HepG2 (cell line): Measurements from ENCODE around the gene MRPL34. TPM values are rescaled to one million over a fixed set of nuclear protein-coding genes. Genes with fewer than 3 reads are reported as not detected.

Experiments used
- CREM ChIP-seq, 2 experiments: sonication (generic) in 1 of 2; formaldehyde crosslinking in 1 of 2; IDR thresholded peaks; 2 replicates each; pipeline versions ENCODE4 v1.4.0 to v1.6.1; 2016 to 2020; ENCODE audit warnings: antibody characterized with exemption in 1 of 2, mild to moderate bottlenecking in 1 of 2, missing genetic modification reagents in 1 of 2
- DNMT3B ChIP-seq: conservative IDR thresholded peaks from 2 replicates; pipeline ENCODE4 v1.6.1; 2016; ENCODE audit warnings: missing biosample characterization, control low read depth
- FOXA3 ChIP-seq: IDR thresholded peaks from 2 replicates; pipeline ENCODE4 v1.6.1; 2016; ENCODE audit warnings: missing genetic modification reagents, missing compliant biosample characterization
- GATAD2A ChIP-seq: IDR thresholded peaks from 2 replicates; pipeline ENCODE4 v1.6.1; 2016
- RBM22 ChIP-seq: fragments of 200-400 bp; formaldehyde crosslinking; optimal IDR thresholded peaks from 2 replicates; pipeline ENCODE3; 2017; ENCODE audit warnings: mild to moderate bottlenecking, low read length, moderate library complexity
- REL ChIP-seq: sonication (generic); formaldehyde crosslinking; conservative IDR thresholded peaks from 2 replicates; pipeline ENCODE4 v1.8.0; 2022; ENCODE audit warnings: mild to moderate bottlenecking, missing genetic modification reagents, moderate library complexity
- SP1 ChIP-seq, 2 experiments: fragments of 450-650 bp in 1 of 2; sonication (generic) in 1 of 2; formaldehyde crosslinking in 1 of 2; IDR thresholded peaks; 2 replicates each; pipeline versions ENCODE4 v1.4.0 to v1.6.1; 2016 to 2020; ENCODE audit warnings: missing genetic modification reagents in 1 of 2
- SP140L ChIP-seq: sonication (generic); formaldehyde crosslinking; IDR thresholded peaks from 2 replicates; pipeline ENCODE4 v1.4.0; 2020; ENCODE audit warnings: missing genetic modification reagents, borderline replicate concordance
- SRSF9 ChIP-seq: fragments of 200-400 bp; formaldehyde crosslinking; IDR thresholded peaks from 2 replicates; pipeline ENCODE4 v1.6.1; 2018; ENCODE audit warnings: borderline replicate concordance, mild to moderate bottlenecking, low read depth, low read length; ENCODE audit not compliant: insufficient read depth, poor library complexity, severe bottlenecking
- STAG1 ChIP-seq: sonication (generic); formaldehyde crosslinking; IDR thresholded peaks from 2 replicates; pipeline ENCODE4 v1.4.0; 2020; ENCODE audit warnings: missing genetic modification reagents
- ZC3H13 ChIP-seq: sonication (generic); formaldehyde crosslinking; IDR thresholded peaks from 2 replicates; pipeline ENCODE4 v1.8.1; 2023; ENCODE audit warnings: mild to moderate bottlenecking, missing genetic modification reagents, moderate library complexity
- ZNF24 ChIP-seq: fragments of 450-650 bp; IDR thresholded peaks from 2 replicates; pipeline ENCODE4 v1.6.1; 2017; ENCODE audit warnings: antibody characterized with exemption, mild to moderate bottlenecking
- ZNF256 ChIP-seq: sonication (generic); formaldehyde crosslinking; conservative IDR thresholded peaks from 2 replicates; pipeline ENCODE4 v1.4.0; 2020; ENCODE audit warnings: missing genetic modification reagents
- ZNF33B ChIP-seq: sonication (generic); formaldehyde crosslinking; IDR thresholded peaks from 2 replicates; pipeline ENCODE4 v1.5.1; 2020; ENCODE audit warnings: mild to moderate bottlenecking, missing genetic modification reagents
- ZNF75D ChIP-seq: sonication (generic); formaldehyde crosslinking; IDR thresholded peaks from 2 replicates; pipeline ENCODE4 v1.8.1; 2023; ENCODE audit warnings: missing genetic modification reagents, mild to moderate bottlenecking, borderline replicate concordance
- polyA plus RNA-seq, 8 experiments: library from polyadenylated mRNA; depleted of rRNA in 3 of 8; stranded (reverse) in 7 of 8; unstranded in 1 of 8; fragments of >200 nt; fragmentation: Illumina TruSeq in 4 of 8; extraction: Trizol in 4 of 8; gene quantifications; 2 replicates each; pipeline versions ENCODE4 v1.2.1 to v1.2.3, GENCODE V29; 2011 to 2016; ENCODE audit warnings: low read depth in 4 of 8, missing spikeins in 1 of 8, mixed read lengths in 1 of 8; ENCODE audit not compliant: insufficient read depth in 1 of 8
- total RNA-seq, 5 experiments: library from RNA; depleted of rRNA; stranded (reverse); fragments of >200 nt; fragmentation: Illumina TruSeq; extraction: Trizol; gene quantifications; 2 replicates each; pipeline ENCODE4 v1.2.3, GENCODE V29; 2016; ENCODE audit warnings: low read depth in 1 of 5
- TF ChIP-seq, protein P1 (sequence below): IDR thresholded peaks from 2 replicates; pipeline ENCODE4 v1.6.1; 2016; ENCODE audit warnings: missing compliant biosample characterization, missing genetic modification reagents, borderline replicate concordance
- TF ChIP-seq, protein P2 (sequence below): sonication (generic); formaldehyde crosslinking; IDR thresholded peaks from 2 replicates; pipeline ENCODE4 v1.4.0; 2020; ENCODE audit warnings: missing genetic modification reagents
- TF ChIP-seq, protein P3 (sequence below): IDR thresholded peaks from 2 replicates; pipeline ENCODE4 v1.6.1; 2016; ENCODE audit warnings: missing genetic modification reagents, missing compliant biosample characterization
- TF ChIP-seq, protein P4 (sequence below): sonication (generic); formaldehyde crosslinking; IDR thresholded peaks from 2 replicates; pipeline ENCODE4 v1.8.1; 2023; ENCODE audit warnings: missing genetic modification reagents, mild to moderate bottlenecking, borderline replicate concordance

Gene MRPL34
- total and polyA plus RNA-seq, 2 of the 13 experiments (the other 11 are each of a cell fraction or from before 2014, with no cell fraction given): 74.0 to 77.3 TPM

DNA sequence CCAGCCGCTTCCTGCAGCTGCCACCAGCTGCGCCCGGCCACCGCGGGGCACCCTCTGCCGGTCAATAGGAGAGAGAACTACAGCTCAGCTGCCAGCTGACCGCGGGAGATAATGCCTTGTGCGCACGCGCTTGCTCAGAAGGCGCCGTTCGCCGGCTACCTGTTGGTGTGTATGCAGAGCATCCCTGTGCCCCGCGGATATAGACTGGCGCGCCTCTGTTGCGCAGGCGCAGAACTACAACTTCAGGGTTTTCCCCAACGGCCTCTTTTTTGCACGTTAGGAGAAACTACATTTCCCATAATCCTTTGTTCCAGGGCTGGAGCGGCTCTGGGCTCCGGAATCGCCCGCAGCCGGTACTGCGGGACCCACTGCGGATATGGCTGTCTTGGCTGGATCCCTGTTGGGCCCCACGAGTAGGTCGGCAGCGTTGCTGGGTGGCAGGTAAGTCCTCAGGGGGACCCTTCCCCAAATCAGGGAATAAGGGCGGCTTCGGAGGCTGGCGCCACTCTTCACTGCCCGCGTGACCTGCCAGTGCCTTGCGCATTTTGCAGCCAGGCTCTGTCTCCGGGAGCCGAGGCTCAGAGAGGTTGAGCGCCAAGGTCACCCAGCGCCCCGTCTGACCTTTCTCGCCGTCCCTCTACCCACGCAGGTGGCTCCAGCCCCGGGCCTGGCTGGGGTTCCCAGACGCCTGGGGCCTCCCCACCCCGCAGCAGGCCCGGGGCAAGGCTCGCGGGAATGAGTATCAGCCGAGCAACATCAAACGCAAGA is at the start of gene MRPL34 (continued):
- TF ChIP-seq SP140L (CRISPR knock-in tag) (no peak), ZNF256 (0 out of 2 replicates have a peak, but pooled peaks have one; percentile 28), FOXA3 (CRISPR knock-in tag) (peak; percentile 62), GATAD2A (CRISPR knock-in tag) (peak; percentile 81), ZNF75D (CRISPR knock-in tag) (no peak), ZNF24 (no peak), ZC3H13 (no peak), DNMT3B (CRISPR knock-in tag) (0 out of 2 replicates have a peak, but pooled peaks have one; percentile 25), ZNF33B (CRISPR knock-in tag) (no peak; the same call in 1 of the 2 replicates), RBM22 (no peak), SP1 (IDR thresholded peaks at IDR 0.05) (no peak), SP1 (CRISPR knock-in tag; IDR thresholded peaks at IDR 0.05) (no peak; the same call in 1 of the 2 replicates), STAG1 (CRISPR knock-in tag) (peak; percentile 74), REL (no peak), CREM (IDR thresholded peaks at IDR 0.05) (peak; percentile 58; the same call in 1 of the 2 replicates), CREM (CRISPR knock-in tag; IDR thresholded peaks at IDR 0.05) (no peak), SRSF9 (no peak)
- TF ChIP-seq, protein P1, sequence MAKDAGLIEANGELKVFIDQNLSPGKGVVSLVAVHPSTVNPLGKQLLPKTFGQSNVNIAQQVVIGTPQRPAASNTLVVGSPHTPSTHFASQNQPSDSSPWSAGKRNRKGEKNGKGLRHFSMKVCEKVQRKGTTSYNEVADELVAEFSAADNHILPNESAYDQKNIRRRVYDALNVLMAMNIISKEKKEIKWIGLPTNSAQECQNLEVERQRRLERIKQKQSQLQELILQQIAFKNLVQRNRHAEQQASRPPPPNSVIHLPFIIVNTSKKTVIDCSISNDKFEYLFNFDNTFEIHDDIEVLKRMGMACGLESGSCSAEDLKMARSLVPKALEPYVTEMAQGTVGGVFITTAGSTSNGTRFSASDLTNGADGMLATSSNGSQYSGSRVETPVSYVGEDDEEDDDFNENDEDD (CRISPR knock-in tag): peak; percentile 72; the same call in 1 of the 2 replicates
- TF ChIP-seq, protein P2, sequence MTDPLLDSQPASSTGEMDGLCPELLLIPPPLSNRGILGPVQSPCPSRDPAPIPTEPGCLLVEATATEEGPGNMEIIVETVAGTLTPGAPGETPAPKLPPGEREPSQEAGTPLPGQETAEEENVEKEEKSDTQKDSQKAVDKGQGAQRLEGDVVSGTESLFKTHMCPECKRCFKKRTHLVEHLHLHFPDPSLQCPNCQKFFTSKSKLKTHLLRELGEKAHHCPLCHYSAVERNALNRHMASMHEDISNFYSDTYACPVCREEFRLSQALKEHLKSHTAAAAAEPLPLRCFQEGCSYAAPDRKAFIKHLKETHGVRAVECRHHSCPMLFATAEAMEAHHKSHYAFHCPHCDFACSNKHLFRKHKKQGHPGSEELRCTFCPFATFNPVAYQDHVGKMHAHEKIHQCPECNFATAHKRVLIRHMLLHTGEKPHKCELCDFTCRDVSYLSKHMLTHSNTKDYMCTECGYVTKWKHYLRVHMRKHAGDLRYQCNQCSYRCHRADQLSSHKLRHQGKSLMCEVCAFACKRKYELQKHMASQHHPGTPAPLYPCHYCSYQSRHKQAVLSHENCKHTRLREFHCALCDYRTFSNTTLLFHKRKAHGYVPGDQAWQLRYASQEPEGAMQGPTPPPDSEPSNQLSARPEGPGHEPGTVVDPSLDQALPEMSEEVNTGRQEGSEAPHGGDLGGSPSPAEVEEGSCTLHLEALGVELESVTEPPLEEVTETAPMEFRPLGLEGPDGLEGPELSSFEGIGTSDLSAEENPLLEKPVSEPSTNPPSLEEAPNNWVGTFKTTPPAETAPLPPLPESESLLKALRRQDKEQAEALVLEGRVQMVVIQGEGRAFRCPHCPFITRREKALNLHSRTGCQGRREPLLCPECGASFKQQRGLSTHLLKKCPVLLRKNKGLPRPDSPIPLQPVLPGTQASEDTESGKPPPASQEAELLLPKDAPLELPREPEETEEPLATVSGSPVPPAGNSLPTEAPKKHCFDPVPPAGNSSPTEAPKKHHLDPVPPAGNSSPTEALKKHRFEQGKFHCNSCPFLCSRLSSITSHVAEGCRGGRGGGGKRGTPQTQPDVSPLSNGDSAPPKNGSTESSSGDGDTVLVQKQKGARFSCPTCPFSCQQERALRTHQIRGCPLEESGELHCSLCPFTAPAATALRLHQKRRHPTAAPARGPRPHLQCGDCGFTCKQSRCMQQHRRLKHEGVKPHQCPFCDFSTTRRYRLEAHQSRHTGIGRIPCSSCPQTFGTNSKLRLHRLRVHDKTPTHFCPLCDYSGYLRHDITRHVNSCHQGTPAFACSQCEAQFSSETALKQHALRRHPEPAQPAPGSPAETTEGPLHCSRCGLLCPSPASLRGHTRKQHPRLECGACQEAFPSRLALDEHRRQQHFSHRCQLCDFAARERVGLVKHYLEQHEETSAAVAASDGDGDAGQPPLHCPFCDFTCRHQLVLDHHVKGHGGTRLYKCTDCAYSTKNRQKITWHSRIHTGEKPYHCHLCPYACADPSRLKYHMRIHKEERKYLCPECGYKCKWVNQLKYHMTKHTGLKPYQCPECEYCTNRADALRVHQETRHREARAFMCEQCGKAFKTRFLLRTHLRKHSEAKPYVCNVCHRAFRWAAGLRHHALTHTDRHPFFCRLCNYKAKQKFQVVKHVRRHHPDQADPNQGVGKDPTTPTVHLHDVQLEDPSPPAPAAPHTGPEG (CRISPR knock-in tag): peak; percentile 89
- TF ChIP-seq, protein P3, sequence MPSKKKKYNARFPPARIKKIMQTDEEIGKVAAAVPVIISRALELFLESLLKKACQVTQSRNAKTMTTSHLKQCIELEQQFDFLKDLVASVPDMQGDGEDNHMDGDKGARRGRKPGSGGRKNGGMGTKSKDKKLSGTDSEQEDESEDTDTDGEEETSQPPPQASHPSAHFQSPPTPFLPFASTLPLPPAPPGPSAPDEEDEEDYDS (CRISPR knock-in tag): peak; percentile 80
- TF ChIP-seq, protein P4, sequence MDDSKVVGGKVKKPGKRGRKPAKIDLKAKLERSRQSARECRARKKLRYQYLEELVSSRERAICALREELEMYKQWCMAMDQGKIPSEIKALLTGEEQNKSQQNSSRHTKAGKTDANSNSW: no peak
